GM19324 (cell line): Measurements from ENCODE around the gene MED15.

Source experiments
- ATAC-seq: cut with Tn5 transposase; IDR thresholded peaks from one replicate; pipeline ENCODE4 v1.9.1; 2021; ENCODE audit warnings: mild to moderate bottlenecking, moderate library complexity; ENCODE audit not compliant: unreplicated experiment, low FRiP score

The MED15 gene

DNA sequence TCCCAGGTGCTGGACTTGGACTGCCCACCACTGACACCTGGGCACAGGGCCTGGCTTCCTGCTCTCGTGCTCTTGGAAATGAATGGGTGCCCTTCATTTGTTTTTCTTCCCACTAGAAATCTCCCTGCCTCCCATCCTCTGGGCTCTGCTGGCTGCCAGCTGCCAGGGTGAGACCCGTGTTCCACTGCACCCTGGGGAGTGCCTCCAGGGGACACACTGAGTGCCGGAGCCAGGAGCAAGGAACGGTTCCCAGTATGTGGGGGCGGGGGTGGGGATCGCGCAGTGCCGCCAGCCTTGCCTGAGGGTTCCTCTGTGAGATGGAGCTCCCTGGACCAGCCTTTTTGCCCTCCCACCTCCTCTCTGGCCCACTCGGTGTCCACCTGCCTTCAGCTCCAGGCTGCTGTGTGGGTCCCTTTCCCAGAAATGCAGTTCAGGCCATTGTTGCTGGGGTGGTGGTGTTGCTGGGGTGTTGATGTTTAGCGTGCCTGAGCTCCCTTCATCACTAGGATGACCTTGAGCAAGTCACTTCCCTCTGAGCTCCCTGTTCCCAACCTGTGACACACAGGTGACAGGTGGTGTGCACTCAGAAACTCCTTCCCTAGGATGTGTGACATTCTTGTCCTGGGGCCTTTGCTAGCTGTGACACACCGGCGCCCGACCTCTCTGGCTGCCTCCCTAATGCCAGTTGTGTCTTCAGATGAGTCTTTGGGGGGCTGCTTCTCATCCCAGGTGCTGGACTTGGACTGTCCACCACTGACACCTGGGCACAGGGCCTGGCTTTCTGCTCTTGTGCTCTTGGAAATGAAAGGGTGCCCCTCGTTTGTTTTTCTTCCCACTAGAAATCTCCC is 72.1 kb downstream of the MED15 start:
- no peak for ATAC-seq

DNA sequence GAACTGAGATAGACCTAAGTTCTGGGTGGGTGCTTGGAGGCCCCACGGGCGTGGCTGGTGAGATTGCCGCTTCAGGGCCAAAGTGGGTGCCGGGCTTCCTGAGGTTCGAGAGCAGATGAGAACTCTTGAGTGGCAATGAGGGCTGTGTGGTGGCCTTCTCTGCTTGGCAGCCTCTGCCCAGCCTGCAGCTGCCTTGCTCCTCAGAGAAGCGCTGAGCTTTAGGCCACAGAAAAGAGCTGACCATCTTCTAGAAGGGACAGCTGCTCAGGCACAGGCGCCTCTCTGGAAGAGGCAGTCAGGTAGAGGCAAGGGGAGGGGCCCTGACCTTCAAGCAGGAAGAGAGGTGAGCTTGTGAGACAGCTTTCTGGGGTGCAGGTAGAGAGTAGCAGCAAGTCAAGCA is 72.8 kb downstream of the MED15 start:
- ATAC-seq, result no peak

DNA sequence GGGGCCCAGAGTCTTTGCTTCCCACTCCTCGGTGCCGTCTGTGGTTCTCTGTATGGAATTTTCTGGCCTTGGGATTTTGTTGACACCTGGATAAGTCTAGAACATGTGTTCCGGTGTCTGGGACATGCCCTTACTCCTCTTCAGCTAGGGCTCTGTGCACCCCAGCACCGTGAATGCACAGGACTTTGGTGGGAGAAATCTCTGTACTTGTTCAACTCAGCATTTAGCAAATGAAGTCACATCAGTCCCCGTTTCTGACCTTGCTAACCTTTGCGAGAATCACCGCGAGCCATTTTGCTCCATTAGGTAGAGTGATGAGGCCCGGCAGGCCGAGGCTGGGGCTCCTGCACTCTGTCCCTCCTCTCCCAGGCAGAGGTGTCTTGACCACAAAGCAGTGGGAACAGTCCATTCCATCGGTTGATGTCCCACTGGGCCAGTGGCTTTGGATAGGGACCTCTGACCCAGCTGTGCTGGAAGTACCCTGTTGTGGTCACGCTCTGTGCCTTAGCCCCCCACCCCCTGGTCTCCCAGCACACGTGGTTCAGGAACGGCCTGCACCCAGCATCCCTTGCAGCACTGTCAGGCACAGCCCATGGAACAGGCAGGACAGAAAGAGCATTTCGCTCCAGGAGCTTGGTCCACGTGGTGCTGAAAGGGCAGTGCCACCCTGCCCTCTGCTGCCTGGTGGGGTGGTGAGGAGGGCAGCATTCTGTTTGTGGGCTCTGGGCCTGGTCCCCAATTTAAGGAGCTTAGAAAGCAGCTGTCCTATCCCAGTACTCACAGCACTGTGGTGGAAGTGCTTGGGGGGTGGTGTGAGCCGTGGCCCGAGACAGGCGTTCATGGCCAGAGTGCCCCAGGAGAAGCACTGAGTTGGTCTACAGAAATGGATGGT is 73.4 kb downstream of the MED15 start:
- ATAC-seq, result no peak

DNA sequence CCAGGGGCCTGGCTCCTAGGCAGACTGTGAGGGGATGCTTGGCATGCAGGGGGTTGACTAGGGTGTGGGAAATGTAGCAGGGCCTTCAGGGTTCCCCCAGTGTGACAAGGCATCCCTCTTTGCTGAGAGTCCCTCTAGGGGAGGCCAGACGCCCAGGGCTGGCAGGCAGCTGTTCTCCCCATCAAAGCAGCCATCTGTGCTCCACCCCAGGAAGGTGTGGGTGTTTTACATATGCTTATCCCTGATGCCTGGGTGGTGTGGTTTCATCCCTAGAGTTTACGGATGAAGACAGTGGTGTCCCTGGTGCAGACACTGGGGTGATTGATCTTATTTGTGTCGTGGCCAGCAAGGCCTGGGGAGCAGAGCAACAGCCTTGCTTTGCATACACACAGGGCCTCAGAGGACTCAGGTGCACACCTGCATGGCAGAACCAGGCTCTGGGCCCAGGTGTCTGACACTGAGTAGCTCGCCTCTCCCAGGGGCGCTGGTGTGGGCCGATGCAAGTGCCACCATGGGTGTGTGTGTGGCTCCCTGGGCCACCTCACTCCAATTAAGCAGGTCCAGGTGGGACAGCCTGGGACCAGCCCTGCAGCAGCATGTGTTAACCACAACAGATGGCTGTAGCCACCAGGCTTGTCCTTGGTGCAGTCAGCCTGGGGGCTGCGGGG is 74.2 kb downstream of the MED15 start:
- ATAC-seq, result no peak

DNA sequence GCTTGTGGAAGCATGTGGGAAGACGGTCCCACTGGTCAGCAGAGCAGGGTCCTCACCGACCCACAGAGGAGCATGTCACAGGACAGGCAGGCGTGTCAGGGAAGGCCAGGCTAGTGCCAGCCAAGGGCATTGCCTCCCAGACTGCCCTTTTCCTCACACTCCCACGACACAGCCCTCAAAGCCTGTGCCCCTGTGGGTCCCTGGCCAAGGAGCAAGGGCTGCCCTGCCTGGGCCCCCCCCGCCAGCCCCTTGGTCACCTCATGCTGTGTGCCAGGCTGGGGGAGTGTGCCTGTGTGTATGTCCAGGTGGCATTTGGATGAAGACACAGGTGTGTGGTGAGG is 74.7 kb downstream of the MED15 start:
- no peak for ATAC-seq

DNA sequence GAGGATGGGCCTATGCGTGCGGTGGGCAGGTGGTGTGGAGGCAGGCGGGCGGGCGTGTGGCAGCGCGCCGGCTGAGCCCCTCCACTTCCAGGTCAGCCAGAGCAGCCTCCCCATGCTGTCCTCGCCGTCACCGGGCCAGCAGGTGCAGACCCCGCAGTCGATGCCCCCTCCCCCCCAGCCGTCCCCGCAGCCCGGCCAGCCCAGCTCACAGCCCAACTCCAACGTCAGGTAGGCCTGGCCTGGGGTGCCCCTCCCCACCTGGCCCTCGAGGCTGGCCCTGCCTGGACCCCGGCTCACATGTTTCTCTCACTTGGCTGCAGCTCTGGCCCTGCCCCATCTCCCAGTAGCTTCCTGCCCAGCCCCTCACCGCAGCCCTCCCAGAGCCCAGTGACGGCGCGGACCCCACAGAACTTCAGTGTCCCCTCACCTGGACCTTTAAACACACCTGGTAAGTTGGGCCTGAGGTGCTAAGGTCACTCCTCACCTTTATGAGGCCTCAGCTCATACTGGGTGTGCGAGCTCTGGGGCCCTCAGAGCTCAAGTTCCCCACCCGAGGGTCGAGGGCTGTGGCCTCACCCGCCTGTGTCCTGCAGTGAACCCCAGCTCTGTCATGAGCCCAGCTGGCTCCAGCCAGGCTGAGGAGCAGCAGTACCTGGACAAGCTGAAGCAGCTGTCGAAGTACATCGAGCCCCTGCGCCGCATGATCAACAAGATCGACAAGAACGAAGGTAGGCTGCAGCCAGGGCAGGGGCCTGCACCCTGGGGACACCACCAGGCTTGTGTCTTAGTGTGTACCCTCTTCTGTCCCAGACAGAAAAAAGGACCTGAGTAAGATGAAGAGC is 75.3 kb downstream of the MED15 start:
- ATAC-seq, result no peak

DNA sequence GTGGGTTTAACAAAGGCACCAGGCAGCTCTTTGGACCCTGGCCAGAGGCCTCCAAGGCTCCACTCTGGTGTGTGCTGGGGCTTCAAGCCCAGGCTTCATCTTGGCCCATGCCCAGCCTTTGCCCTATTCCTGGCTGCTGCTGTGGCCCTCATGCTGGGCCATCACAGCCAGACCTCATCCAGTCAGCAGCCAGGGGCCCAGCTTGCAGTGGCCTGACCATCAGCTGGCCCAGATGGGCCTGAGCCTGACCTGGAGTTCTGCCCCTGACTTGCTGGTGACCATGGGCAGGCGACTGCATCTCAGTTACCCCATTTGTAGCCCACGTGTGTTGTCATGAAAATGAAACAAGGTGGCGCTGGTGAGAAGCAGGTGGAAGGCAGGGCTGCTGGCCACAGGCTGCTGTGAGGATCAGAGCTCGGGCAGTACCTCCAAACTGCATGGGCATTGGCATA is 76.1 kb downstream of the MED15 start:
- ATAC-seq, result no peak

DNA sequence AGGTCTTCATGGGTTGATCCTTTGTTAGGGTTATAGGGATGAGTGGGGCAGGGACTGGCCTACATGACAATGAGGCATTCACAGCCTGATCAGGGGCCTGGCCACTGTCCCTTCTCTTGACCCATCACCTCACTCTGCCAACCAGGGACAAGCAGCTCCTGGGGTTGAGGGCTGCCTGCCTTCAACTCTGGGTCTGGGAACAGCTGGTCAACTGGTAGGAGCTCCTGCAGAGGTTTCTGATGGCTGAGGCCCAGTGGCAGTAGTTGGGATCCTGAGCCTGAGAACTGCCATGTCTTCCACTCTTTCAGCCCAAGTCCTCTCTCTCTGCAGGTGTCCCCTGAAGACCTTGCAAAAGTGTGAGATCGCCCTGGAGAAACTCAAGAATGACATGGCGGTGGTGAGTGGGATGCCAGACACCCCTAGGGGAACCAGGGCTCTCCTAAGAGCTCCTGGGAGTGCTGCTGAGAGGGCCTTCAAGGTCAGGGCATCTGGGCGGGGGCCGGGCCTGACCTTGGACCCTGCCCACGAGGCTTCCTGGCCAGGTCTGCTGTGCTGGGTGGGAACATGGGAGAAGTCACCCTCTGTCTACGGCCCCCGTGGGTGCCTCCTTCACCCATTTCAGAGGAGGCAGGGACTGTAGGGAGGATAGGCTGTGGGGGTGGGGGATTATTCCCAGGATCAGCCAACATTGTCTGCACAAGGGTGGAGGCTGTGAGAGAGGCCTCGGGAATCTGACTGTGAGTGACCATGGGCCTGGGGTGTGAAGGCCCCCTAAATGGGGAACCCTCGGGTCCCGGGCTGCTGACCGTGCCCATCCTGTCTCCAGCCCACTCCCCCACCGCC is 76.8 kb downstream of the MED15 start:
- no peak for ATAC-seq

DNA sequence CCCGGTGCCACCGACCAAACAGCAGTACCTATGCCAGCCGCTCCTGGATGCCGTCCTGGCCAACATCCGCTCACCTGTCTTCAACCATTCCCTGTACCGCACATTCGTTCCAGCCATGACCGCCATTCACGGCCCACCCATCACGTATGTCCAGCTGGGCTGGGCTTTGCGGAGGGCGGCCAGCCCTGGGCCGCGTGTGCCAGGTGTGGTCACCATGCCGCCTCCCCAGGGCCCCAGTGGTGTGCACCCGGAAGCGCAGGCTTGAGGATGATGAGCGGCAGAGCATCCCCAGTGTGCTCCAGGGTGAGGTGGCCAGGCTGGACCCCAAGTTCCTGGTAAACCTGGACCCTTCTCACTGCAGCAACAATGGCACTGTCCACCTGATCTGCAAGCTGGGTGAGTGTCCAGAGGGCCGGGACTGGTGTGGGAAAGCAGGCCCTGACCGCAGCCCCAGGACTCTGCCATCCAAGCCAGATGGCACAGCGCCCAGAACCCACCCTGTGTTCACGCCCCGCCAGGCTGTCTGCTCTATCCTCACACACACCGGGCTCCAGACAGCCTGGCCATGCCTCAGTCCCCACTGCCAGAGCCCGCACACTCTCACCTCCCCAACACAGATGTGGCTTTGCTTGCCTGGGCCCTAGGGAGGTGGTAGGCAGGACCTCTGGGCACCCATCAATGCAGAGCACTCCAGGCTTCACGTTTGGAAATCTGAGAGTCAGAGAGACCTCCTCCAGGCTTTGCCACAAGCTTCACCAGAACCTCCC is 77.6 kb downstream of the MED15 start:
- ATAC-seq, result no peak

DNA sequence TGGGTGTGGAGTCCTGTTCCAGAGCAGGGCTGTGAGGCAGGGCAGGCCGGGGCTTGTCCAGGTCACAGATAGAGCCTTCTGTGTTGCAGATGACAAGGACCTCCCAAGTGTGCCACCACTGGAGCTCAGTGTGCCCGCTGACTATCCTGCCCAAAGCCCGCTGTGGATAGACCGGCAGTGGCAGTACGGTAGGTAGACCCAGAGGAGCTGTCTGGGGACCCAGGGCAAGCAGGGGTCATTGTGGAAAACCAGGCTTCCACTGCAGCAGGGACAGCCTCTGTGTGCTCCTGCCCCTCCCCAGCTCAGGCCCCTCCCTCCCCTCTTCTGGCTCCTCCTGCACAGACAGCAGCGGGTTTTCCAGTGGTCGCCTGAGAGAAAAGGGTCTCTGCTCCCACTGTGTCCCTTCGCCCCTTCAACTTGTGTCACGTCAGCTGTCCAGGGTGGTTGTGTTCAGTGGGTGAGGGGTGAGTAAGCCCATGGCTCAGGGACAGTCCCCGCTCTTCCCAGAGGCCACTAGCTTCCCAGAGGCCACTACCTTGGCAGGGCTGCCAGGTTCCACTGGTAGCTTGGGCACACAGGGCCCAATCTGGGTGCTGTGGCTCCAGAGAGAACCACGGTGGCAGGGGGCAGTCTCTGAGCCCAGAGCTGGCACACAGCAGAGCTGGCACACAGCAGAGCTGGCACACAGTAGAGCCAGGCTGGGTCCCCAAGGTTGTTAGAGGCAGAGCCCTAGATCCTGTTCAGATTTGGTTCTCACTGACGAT is 78.4 kb downstream of the MED15 start:
- no peak for ATAC-seq

DNA sequence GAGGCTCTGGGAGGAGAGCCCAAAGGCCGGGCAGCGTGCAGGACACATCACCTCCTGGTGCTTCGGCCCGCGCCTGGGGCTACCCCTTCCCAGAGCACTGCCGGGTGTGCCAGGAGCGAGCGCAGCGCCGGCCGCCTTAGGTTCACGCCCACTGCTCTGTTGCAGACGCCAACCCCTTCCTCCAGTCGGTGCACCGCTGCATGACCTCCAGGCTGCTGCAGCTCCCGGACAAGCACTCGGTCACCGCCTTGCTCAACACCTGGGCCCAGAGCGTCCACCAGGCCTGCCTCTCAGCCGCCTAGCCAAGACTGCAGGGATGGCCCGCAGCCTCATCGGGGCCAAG is 79.0 kb downstream of the MED15 start:
- ATAC-seq, result no peak

DNA sequence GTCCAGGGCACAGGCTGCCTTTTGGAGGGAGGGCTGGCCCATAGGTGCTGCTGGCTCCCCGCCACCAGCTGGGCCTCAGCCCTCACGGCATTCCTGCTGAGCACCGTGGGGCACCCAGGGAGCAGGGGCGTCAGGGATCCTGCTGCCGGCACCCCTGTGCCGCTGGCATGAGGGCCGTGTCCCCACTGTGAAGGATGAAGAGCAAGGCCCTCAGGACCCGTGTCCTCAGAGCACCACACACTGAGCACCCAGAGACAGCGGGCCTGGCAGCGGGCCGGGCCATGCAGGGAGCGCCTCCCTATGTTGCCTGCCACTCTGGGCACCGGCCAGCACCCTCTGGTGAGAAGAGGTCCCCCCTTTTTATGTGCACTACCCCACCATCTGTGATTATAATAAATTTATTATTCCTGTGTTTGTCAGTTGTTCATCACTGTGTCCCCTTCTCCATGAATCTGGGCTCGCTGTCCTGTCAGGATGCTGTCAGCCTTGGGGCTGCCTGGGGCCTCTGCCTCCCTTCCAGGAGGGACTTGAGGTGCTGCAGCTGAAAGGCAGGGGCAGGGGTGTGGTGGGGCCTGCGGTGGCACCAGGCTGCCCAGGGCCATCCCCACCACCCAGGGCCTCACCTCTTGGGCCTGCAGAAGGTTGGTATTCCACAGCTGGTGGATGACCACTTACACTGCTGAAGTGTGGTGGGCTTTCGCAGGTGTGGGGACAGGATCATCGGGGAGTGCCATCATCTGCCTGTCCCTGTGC is 80.0 kb downstream of the MED15 start:
- no peak for ATAC-seq

DNA sequence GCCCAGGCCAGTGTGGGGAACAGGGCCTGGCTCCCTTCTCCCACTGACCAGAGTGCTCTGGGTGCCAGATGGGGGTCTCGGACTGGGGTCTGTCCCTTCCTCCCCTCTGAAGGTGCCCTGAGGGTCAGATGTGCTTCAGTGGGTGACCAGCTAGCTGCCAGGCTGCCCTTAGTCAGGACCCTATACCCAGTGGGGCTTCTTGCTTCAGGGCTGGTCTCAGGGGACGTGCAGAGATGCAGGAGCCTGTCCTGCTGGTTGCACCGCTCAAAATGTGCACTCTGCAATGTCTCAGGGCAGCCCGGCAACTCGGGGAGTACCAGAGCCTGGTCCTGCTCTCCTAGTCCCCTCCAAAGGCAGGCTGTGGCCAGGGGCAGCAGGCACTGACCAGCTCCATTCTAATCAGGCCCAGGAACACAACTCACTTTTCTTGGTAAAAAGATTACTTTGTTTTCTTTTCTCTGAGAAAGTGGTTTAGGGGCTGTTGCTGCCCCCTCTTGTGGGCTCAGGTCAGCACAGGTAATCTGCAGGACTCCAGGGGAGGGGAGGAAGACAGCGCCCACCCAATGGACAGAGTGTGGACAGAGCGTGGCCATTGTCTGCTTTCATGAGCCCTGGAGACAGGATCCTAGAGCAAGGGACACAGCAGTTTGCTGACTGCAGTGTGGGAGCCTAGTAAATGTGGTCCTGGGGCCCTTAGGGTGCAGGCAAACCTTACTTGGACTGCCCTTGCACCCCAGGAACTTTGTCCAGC is 80.9 kb downstream of the MED15 start:
- no peak for ATAC-seq

DNA sequence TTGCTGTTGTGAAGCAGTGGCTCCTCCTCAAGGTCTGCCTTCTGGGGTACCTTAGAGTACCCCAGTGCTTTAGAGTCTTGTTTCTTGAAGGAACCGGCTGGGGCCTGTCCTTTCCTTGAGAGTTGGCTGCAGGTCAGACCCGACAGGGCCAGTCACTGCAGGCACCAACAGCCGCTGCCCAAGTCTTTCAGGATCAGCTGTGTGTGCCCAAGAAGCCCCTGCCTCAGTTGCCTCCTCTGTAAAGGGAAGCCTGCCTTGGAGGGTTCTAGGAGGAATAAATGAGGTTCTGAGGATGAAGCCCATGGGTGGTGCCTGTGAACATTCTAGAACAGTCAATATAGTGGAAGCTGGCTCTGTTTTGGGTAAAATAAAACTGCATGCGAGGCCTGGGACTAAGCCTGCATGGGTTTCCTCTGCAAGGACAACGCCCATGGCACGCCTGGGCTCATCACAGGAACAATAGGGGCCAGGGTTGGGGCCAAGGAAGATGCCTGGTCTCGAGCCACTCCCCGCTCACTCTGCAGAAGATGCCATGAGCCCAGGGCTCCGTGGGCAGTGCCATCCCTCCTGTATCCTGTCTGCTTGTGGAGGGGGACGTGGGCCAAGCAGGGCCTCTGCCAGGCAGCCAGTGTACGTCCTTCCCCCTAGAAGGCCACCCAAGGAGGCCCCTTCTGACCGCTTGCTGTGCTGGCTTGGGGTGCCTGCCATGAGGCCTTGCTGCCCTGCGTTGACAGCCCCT is 81.6 kb downstream of the MED15 start:
- ATAC-seq, result no peak

DNA sequence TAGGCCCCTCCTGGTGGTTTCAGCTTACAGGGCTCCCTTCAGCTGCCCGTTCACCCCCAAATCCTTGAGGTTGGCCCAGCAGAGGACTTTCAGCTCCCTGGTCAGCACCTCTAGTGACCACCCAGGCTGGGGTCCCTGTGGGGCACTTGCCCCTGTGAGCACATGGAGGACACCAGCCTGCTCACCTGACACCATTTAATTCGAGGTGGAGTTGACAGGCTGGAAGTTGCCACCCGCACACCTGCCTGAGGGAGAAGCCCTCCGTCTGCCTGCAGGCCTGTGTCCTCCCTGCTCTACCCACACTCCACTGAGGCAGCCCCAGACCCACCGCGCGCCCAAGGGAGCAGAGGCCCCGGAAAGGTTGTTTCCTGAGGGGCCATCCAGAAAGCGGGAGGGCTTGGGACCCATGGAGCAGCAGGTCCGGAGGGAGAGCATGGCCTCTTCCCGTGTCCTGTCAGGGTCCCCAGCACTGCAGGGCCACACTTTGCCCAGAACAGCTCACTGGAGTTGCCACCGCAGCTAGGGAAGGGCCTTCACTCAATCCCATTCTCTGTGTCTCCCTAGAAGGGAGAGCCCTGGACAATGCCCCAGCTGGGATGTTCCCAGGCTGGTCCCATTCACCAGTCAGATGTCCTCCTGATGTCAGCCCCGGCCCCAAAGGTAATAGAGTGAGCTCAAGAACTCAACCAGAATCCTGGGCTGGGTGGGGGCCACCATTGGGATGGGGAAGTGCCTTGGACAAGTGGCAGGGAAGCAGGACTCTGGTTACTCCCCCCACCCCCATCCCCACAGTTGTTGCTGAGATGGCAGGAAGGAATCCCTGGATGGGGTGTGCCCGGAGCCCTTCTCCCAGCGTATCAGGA is 82.4 kb downstream of the MED15 start:
- no peak for ATAC-seq
